ENCODE measurements around the gene LPAR2. TPM values are rescaled to one million over a fixed set of nuclear protein-coding genes. Genes with fewer than 3 reads are reported as not detected.
A peak's percentile ranks its signal among the peaks of the same experiment; 100 is the strongest.
"Not testable (repeated sequence)": the region's sequence is repeated elsewhere in the genome, so short reads cannot be mapped to it uniquely, and the experiment has no call there.

The LPAR2 gene
- total RNA-seq = 100 to 1,000 TPM in 1 of 2 donors, 10 to 100 TPM in 1; 35.4 to 122 TPM

DNA sequence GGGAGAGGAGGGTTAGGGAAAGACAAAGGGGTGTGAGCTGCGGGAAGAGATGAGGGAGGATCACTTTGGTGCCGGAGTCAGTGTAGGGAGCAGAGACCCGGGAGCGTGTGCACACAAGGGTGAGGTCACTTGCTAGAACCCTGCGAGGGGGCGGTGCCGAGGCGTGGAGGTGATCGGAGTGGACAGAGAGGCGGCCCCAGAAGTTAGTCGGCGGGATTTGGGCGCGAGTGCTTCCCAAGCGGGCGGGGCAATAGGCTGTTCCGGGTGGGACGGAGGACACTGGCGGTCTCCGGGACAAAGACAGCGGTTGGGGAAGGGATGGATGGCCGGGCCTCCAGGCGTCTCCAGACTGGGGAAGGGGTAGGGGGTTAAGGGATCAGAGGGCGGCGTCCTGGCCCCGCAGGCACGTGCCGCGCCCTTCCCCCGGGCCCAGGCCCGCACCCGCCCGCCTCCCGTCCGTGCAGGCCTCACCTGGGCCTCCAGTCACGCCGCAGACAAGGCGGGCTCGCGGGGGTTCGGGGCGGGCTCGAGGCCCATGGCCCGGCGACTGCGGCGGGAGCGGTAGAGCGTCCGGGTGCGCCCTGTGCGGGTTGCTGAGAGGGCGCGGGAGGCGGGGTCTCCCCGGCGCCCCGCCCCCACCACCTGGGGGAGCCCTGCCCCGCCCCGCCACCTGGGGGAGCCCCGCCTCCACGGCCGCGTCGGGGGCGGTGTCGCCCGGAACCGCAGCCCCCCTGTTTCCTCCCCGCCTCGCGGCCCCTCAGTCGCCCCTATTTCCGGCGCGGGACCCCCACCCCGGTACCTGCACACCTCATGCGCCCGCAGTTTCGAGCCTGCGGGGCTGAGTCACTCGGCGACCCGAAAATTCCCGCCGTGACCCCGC lies at the start of gene LPAR2:
Gene LPAR2, minus strand, starts transcription at position 600 of the 880 bp plus-strand sequence. CDS start 945 bp downstream, outside the sequence.
- Mint-ChIP-seq H3K36me3 (peaks cover 18 to 26% of the 10 kb centered on the region in 2 donors), H3K9me3 (no peaks in the 10 kb centered on the region), H3K27ac (peak within 1 kb of the TSS; percentile 88 to 98)
- DNase-seq (ENCODE audit: low spot score in 2 of 2) = peak; percentile 73 to 76
- ATAC-seq = peak; percentile 61 to 82

GRCh38 chr19:19677579-19677978 lies 49.6 kb upstream of the LPAR2 start:
- DNase-seq (ENCODE audit: low spot score in 2 of 2) = no peak
- peaks cover 40 to 49% of the 10 kb centered on the region in 2 donors for H3K9me3 Mint-ChIP-seq
- H3K27ac Mint-ChIP-seq = peak overlapping the region; percentile 10 to 81
- H3K36me3 Mint-ChIP-seq = peaks cover 73 to 91% of the 10 kb centered on the region in 2 donors
- peak in 1 of 2 donors; percentile 58 for ATAC-seq

DNA sequence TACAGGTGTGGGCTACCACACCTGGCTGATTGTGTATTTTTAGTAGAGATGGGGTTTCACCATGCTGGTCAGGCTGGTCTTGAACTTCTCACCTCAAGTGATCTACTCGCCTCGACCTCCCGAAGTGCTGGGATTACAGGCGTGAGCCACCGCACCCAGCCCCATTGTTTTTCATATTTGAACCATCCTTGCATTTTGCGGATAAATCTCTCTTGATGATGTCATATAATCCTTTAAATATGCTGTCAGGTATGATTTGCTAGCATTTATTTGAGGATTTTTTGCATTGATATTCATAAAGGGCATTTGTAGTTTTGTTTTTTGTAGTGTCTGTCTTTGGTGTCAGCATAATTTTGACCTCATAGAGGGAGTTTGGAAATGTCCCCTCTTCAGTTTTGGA lies 46.3 kb upstream of the LPAR2 start:
- Mint-ChIP-seq H3K9me3 (peaks cover 33 to 36% of the 10 kb centered on the region in 2 donors), H3K27ac (no peak overlapping the region), H3K36me3 (peaks cover 82 to 97% of the 10 kb centered on the region in 2 donors)
- ATAC-seq (no peak), DNase-seq (ENCODE audit: low spot score in 2 of 2) (no peak)

DNA sequence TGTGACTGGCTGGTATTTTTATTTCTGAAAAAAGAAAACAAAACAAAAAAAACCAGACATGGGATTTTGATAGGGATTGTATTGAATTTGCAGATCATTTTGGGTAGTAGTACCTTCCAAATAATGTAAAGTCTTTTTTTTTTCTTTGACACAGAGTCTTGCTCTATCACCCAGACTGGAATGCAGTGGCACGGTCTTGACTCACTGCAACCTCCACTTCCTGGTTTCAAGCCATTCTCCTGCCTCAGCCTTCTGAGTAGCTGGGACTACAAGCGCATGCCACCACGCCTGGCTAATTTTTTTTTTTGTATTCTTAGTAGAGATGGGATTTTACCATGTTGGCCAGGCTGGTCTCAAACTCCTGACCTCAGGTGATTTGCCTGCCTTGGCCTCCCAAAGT lies 44.8 kb upstream of the LPAR2 start:
- ATAC-seq (no peak), DNase-seq (ENCODE audit: low spot score in 2 of 2) (peak in 1 of 2 donors; percentile 46)
- Mint-ChIP-seq H3K36me3 (peaks cover 68 to 85% of the 10 kb centered on the region in 2 donors), H3K27ac (no peak overlapping the region), H3K9me3 (peaks cover 23 to 28% of the 10 kb centered on the region in 2 donors)

- DNase-seq (ENCODE audit: low spot score in 2 of 2) = no peak
- Mint-ChIP-seq H3K27ac (peak overlapping the region; percentile 89 to 99), H3K9me3 (peaks cover 3 to 7% of the 10 kb centered on the region in 2 donors), H3K36me3 (peaks cover 41 to 70% of the 10 kb centered on the region in 2 donors)
- no peak for ATAC-seq
These were observed 42.1 kb upstream of the LPAR2 start for GRCh38 chr19:19670070-19670551.

DNA sequence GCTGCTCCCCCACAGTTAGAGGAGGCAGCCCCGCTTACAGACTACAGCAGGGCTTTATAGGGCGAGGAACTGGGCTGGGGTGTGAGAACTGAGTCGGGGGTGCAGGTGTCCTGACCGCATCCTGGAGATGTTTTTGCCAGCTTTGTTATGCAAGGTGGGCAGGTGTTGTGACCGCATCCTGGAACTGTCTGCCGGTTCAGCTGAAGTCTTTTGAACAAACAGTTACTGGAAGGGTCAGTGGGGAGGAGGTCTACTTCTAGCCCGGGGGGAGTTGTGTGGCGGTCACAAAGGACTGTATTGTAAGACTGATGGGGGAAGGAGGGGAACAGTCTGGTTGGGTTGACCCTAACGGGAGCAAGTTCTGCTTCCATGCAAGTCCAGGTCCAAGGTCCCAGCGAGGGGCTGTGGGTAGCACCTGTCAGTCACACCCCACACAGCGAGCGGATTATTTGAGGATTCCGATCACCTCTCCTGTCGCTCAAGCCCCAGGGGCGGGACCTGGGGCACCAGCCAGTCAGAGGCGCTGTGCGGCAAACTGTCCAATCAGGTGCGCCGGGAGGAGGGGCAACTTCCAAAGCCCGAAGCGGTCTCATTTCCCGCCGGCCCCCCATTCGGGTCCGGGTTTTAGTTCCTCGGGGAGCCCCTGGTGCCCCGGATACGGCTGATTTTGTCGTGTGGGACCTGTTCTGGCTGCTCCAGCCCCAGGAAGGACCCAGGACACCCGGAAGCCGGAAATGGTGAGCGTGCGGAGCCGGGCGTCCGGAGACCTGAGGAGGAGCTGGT lies 40.4 kb upstream of the LPAR2 start, which contains the start of gene ZNF101:
Gene ZNF101, plus strand, starts transcription at position 610 of the 783 bp plus-strand sequence. Its CDS starts 125 bp downstream, at position 735.
- ATAC-seq (peak; percentile 80 to 84), DNase-seq (ENCODE audit: low spot score in 2 of 2) (peak; percentile 96 to 97)
- Mint-ChIP-seq H3K36me3 (peaks cover 32 to 56% of the 10 kb centered on the region in 2 donors), H3K9me3 (no peaks in the 10 kb centered on the region), H3K27ac (peak within 1 kb of the TSS; percentile 89 to 99)

- not testable (repeated sequence) for H3K9me3 Mint-ChIP-seq, ATAC-seq
- Mint-ChIP-seq H3K27ac (peak overlapping the region in 1 of 2 donors; percentile 72), H3K36me3 (peaks cover 29 to 49% of the 10 kb centered on the region in 2 donors)
- peak in 1 of 2 donors; percentile 55 for DNase-seq (ENCODE audit: low spot score in 2 of 2)
These were observed 37.5 kb upstream of the LPAR2 start for GRCh38 chr19:19665420-19665948.

DNA sequence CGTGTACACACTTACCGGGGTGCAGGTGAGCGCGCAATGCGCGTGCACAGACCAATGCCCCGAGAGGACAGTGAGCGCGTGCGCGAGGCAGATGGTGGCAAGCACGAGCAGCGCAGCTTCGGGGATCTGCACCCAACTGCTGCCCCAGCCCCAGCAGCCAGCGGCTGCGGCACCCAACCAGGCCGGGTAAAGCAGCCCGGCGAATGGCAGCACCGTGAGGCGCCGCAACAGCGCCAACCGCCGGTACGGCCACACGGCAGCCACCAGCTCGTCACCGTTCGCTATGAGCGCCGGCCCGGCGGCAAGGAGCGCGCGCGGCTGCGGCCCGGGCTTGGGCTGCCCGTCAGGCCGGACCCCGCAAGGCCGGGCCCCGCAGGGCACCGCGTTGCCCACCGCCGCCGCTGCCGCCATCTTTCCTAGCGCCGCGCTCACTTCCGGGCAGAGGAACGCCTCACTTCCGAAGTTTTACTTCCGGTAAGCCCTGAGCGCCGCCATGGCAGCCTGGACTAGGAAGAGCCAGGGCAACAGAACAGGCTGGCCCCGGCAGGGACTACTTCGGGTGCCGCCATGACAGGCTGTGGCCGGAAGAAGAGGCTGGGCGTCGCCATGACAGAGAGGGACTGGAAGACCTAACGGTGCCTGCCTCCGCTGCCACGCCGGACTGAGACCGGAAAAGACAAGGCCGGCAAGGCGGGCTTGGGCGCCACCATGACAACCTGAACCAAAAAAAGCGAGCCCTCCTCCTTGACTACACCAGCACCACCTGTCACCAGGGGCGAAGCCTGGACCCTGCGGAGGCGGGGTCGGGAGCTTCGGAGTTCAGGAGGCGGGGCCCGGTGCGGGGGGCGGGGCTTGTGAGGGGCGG lies 35.5 kb upstream of the LPAR2 start, which contains the start of gene ATP13A1:
Gene ATP13A1, minus strand, starts transcription at position 421 of the 865 bp plus-strand sequence. Its CDS starts 10 bp downstream, at position 411.
- ATAC-seq (peak; percentile 75 to 78), DNase-seq (ENCODE audit: low spot score in 2 of 2) (peak; percentile 89 to 97)
- Mint-ChIP-seq H3K9me3 (no peaks in the 10 kb centered on the region), H3K36me3 (peaks cover 19 to 44% of the 10 kb centered on the region in 2 donors), H3K27ac (peak within 1 kb of the TSS; percentile 93 to 94)

DNA sequence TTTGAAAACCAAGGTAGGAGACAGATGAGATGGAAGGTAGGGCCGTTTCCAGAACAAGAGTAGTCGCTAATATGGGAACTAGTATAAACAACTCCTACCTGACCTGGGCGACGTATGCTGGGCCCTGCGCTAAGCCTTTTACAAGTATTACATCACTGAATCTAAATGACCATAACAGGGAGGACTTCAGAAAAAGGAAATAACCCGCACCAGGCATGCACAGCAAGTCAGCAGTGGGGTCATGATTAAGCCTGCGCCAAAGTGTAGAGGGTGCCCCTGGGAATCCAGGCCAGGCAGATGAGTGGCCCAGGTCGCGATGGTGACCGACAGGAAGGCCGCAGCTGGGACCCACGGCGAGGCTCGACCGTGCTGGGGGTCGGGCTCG lies 34.8 kb upstream of the LPAR2 start:
- Mint-ChIP-seq H3K9me3 (no peaks in the 10 kb centered on the region), H3K36me3 (peaks cover 23 to 41% of the 10 kb centered on the region in 2 donors), H3K27ac (peak overlapping the region; percentile 90 to 93)
- no peak for ATAC-seq
- no peak for DNase-seq (ENCODE audit: low spot score in 2 of 2)

GRCh38 chr19:19662344-19662743 lies 34.3 kb upstream of the LPAR2 start:
- Mint-ChIP-seq H3K9me3 (no peaks in the 10 kb centered on the region), H3K27ac (peak overlapping the region; percentile 90 to 93), H3K36me3 (peaks cover 26 to 36% of the 10 kb centered on the region in 2 donors)
- ATAC-seq (no peak), DNase-seq (ENCODE audit: low spot score in 2 of 2) (peak in 1 of 2 donors; percentile 52)

DNA sequence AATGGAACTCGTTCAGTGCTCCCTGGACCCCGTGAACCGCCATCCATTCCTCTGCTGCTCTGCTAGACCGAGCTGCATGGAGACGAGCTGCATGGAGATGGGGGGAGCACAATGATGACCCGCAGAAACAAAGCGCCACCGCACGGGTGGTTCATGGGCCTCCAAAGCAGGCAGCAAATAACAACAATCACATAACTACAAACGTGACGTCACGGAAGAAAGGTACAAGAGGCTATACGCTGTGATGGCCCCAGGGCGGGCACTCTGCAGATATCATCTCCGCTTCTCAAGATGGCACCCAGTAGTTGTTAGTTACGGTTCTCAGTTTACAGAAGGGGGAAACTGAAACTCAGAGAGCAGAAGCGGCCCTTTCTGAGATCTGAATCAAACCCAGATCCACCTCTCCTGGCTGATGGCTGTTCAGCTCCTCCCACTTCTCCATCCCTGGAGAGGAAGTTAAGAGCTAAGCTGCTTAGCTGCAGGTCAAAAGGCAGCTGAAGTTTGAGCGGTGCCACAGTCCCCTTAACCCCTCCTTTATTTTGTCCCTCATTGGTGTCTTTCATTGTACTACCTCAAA lies 33.7 kb upstream of the LPAR2 start:
- Mint-ChIP-seq H3K36me3 (peaks cover 30% of the 10 kb centered on the region in 2 donors), H3K27ac (peak overlapping the region; percentile 92 to 93), H3K9me3 (no peaks in the 10 kb centered on the region)
- DNase-seq (ENCODE audit: low spot score in 2 of 2) (peak; percentile 49 to 55), ATAC-seq (peak in 1 of 2 donors; percentile 39)

DNA sequence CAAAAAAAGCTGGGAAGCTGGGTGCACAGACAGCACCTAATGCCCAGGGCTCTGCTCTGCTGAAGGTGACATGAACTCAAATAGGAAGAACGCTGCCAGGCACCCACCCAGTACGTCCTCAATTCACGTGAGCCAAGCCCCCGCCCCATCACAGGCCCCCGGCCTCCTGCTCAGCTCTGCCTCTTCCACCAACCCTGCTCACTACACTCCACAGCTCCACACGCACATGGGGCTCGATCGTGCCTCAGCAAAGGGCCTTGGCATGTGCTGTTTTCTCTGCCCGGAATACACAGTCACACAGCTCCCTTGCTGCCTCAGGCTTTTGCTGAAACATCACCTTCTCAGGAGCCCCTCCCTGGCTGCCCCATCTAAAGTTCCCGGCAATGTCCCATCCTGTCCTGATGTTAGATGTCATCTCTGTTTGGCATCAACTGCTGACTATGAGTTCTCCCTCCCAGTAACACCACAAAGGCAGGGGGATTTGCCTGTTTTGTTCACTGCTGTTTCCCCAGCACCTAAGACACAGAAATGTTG lies 33.2 kb upstream of the LPAR2 start:
- peak overlapping the region; percentile 92 to 93 for H3K27ac Mint-ChIP-seq
- H3K36me3 Mint-ChIP-seq = peaks cover 29 to 32% of the 10 kb centered on the region in 2 donors
- ATAC-seq = no peak
- no peak for DNase-seq (ENCODE audit: low spot score in 2 of 2)
- no peaks in the 10 kb centered on the region for H3K9me3 Mint-ChIP-seq

DNA sequence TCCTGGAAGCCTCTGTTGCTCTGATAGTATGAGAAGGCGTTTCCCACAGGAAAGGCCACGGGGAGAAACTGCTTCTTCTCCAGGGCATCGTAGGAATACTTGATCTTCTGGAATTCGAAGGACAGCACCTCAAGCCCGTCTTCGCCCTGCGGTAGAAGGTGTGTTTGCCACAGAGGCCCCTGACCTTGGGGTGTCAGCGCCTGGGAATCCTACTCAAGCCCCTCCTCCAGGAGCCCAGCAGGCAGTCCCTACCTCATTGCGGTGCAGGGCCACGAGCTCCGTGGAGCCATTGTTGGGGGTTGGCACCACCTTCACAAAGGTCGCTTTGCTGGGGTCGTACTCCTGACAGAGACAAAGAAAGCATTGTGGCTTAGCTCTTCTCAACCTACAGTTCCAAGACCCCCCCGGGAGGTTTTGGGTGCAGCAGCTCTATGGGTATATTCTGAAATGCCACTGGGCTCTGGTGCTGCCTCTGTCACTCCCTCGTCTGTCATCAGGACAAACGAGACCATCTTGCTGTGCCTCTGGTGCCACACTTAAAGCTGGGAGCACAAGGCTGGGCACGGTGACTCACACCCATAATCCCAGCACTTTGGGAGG lies 31.7 kb upstream of the LPAR2 start:
- Mint-ChIP-seq H3K36me3 (peaks cover 29 to 32% of the 10 kb centered on the region in 2 donors), H3K9me3 (no peaks in the 10 kb centered on the region), H3K27ac (peak overlapping the region; percentile 56 to 88)
- DNase-seq (ENCODE audit: low spot score in 2 of 2) (no peak), ATAC-seq (no peak)

DNA sequence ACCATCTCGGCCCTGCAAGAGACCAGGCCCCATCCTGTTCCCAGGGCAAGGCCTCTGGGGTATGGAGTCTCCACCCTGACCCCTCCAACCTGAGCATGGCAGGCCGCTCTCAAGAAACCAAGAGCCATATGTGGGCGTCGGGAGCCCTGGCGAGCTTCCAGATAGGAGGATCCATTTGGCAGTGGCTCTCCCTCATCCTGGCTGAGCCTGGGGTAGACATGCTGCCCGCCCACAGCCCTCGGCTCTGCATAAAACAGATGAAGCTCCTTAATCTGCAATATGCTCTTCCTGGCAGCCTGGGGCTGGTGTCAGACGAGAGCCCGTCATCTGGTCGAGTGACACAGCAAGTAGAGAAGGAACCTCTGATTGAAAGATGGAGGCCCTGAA lies 29.4 kb upstream of the LPAR2 start:
- H3K9me3 Mint-ChIP-seq = no peaks in the 10 kb centered on the region
- no peak for ATAC-seq
- no peak overlapping the region for H3K27ac Mint-ChIP-seq
- H3K36me3 Mint-ChIP-seq = peaks cover 30 to 34% of the 10 kb centered on the region in 2 donors
- no peak for DNase-seq (ENCODE audit: low spot score in 2 of 2)
